AG10803 (cell line): ENCODE measurements around the gene EHBP1.

Experiments used
- DNase-seq: peaks from one replicate; pipeline ENCODE4 v3.0.0; 2010; ENCODE audit warnings: low read depth
- H3K4me3 ChIP-seq: 2 replicates; pipeline ENCODE4 v1.5.1; 2011; ENCODE audit warnings: mild to moderate bottlenecking, low read length, control low read depth
- CTCF ChIP-seq: conservative IDR thresholded peaks from 2 replicates; pipeline ENCODE4 v1.5.1; 2011; ENCODE audit warnings: mild to moderate bottlenecking, low read length, control low read depth, inconsistent platforms

Gene EHBP1

DNA sequence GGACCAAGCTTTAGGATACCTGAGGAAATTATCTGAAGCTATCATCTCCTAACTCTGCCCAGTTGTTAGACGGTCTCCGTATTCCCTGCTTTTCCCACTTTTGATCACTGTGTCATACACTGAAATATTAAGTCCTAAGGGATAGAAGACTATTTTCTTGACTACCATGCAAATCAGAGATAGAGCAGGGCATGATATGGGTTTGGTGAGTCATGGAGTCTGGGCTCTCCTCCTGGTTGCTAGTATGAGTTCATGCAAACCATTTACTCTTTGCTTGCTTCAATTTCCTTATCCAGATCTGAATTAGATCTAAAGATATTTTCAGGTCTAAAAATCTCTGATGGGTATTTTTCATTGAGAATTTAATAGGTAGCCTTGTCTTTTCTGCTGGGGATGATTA is 55.0 kb downstream of the EHBP1 start:
- peak; percentile 47 for DNase-seq

GRCh38 chr2:62765619-62766376 is 60.3 kb downstream of the EHBP1 start:
- DNase-seq, result peak; percentile 29
- no peak for TF ChIP-seq CTCF
- H3K4me3 ChIP-seq, result no peak overlapping the region

More for the DNA sequence above, 55.0 kb downstream of the EHBP1 start:
- H3K4me3 ChIP-seq, result no peak overlapping the region
- no peak for TF ChIP-seq CTCF

DNA sequence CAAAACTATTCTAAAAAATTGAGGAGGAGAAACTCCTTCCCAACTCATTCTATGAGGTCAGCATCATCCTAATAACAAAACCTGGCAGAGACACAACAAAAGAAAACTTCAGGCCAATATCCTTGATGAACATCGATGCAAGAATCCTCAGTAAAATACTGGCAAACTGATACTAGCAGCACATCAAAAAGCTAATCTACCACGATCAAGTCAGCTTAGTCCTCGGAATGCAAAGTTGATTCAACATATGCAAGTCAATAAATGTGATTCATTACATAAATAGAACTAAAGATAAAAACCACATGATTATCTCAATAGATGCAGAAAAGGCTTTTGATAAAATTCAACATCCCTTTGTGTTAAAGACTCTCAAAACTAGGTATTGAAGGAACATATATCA is 63.1 kb downstream of the EHBP1 start:
- no peak overlapping the region for H3K4me3 ChIP-seq
- no peak for DNase-seq
- TF ChIP-seq CTCF, result no peak

GRCh38 chr2:62770629-62771028 is 65.1 kb downstream of the EHBP1 start:
- TF ChIP-seq CTCF, result no peak
- no peak for DNase-seq
- no peak overlapping the region for H3K4me3 ChIP-seq

GRCh38 chr2:62774555-62775366 is 69.2 kb downstream of the EHBP1 start:
- DNase-seq, result peak; percentile 43
- TF ChIP-seq CTCF, result peak; percentile 83
- no peak overlapping the region for H3K4me3 ChIP-seq

- no peak overlapping the region for H3K4me3 ChIP-seq
- TF ChIP-seq CTCF, result no peak
- no peak for DNase-seq
Observed at GRCh38 chr2:62775367-62775668, 69.8 kb downstream of the EHBP1 start.

GRCh38 chr2:62783679-62784078 is 78.2 kb downstream of the EHBP1 start:
- TF ChIP-seq CTCF, result no peak
- no peak for DNase-seq

More at GRCh38 chr2:62783679-62784078, 78.2 kb downstream of the EHBP1 start:
- no peak overlapping the region for H3K4me3 ChIP-seq
